HepG2 (cell line): ENCODE measurements around the gene ENG. TPM values are rescaled to one million over a fixed set of nuclear protein-coding genes. Genes with fewer than 3 reads are reported as not detected.

Experiments
- HOXA9 ChIP-seq: sonication (generic); formaldehyde crosslinking; IDR thresholded peaks from 2 replicates; pipeline ENCODE4 v1.8.1; 2022; ENCODE audit warnings: missing genetic modification reagents, mild to moderate bottlenecking, moderate library complexity, borderline replicate concordance
- MAZ ChIP-seq, 2 experiments: sonication (generic) in 1 of 2; formaldehyde crosslinking in 1 of 2; IDR thresholded peaks; 2 replicates each; pipeline versions ENCODE4 v1.5.0 to v1.6.1; 2012 to 2020; ENCODE audit warnings: low read depth in 2 of 2, mild to moderate bottlenecking in 2 of 2, borderline replicate concordance in 1 of 2, improper control_type of control experiment in 1 of 2, low read length in 1 of 2, missing genetic modification reagents in 1 of 2, moderate library complexity in 1 of 2
- NFAT5 ChIP-seq: sonication (generic); formaldehyde crosslinking; IDR thresholded peaks from 2 replicates; pipeline ENCODE4 v1.4.0; 2020; ENCODE audit warnings: missing genetic modification reagents
- NFRKB ChIP-seq: fragments of 450-650 bp; IDR thresholded peaks from 2 replicates; pipeline ENCODE4 v1.6.1; 2017
- PAF1 ChIP-seq: IDR thresholded peaks from 2 replicates; pipeline ENCODE4 v1.6.1; 2016; ENCODE audit warnings: missing genetic modification reagents, missing compliant biosample characterization
- PPARG ChIP-seq: conservative IDR thresholded peaks from 2 replicates; pipeline ENCODE4 v1.6.1; 2016; ENCODE audit warnings: missing biosample characterization, missing genetic modification reagents
- PRMT3 ChIP-seq: sonication (generic); formaldehyde crosslinking; IDR thresholded peaks from 2 replicates; pipeline ENCODE4 v1.8.1; 2022; ENCODE audit warnings: low read depth, mild to moderate bottlenecking, moderate library complexity, missing genetic modification reagents, borderline replicate concordance
- RARG ChIP-seq: sonication (generic); formaldehyde crosslinking; IDR thresholded peaks from 2 replicates; pipeline ENCODE4 v1.4.0; 2020; ENCODE audit warnings: low read depth, mild to moderate bottlenecking, missing genetic modification reagents
- RNF219 ChIP-seq: sonication (generic); formaldehyde crosslinking; IDR thresholded peaks from 2 replicates; pipeline ENCODE4 v1.5.0; 2020; ENCODE audit warnings: mild to moderate bottlenecking, missing genetic modification reagents
- SP5 ChIP-seq: IDR thresholded peaks from 2 replicates; pipeline ENCODE4 v1.6.1; 2016; ENCODE audit warnings: low read depth, borderline replicate concordance
- SRSF9 ChIP-seq: fragments of 200-400 bp; formaldehyde crosslinking; IDR thresholded peaks from 2 replicates; pipeline ENCODE4 v1.6.1; 2018; ENCODE audit warnings: borderline replicate concordance, mild to moderate bottlenecking, low read depth, low read length; ENCODE audit not compliant: insufficient read depth, poor library complexity, severe bottlenecking
- ZBTB1 ChIP-seq: sonication (generic); formaldehyde crosslinking; IDR thresholded peaks from 2 replicates; pipeline ENCODE4 v1.4.0; 2020; ENCODE audit warnings: missing genetic modification reagents, borderline replicate concordance
- ZBTB21 ChIP-seq: sonication (generic); formaldehyde crosslinking; IDR thresholded peaks from 2 replicates; pipeline ENCODE4 v1.4.0; 2020; ENCODE audit warnings: missing genetic modification reagents
- ZBTB46 ChIP-seq: sonication (generic); formaldehyde crosslinking; IDR thresholded peaks from 2 replicates; pipeline ENCODE4 v1.4.0; 2020; ENCODE audit warnings: mild to moderate bottlenecking, missing genetic modification reagents, borderline replicate concordance
- ZFP36L1 ChIP-seq: sonication (generic); formaldehyde crosslinking; IDR thresholded peaks from 2 replicates; pipeline ENCODE4 v1.8.0; 2022; ENCODE audit warnings: mild to moderate bottlenecking, missing genetic modification reagents, moderate library complexity
- ZNF138 ChIP-seq: sonication (generic); formaldehyde crosslinking; IDR thresholded peaks from 2 replicates; pipeline ENCODE4 v1.5.0; 2020; ENCODE audit warnings: mild to moderate bottlenecking, low read depth, missing genetic modification reagents
- ZNF639 ChIP-seq: conservative IDR thresholded peaks from 2 replicates; pipeline ENCODE4 v1.6.1; 2018; ENCODE audit warnings: missing genetic modification reagents
- polyA plus RNA-seq, 8 experiments: library from polyadenylated mRNA; depleted of rRNA in 3 of 8; stranded (reverse) in 7 of 8; unstranded in 1 of 8; fragments of >200 nt; fragmentation: Illumina TruSeq in 4 of 8; extraction: Trizol in 4 of 8; gene quantifications; 2 replicates each; pipeline versions ENCODE4 v1.2.1 to v1.2.3, GENCODE V29; 2011 to 2016; ENCODE audit warnings: low read depth in 4 of 8, missing spikeins in 1 of 8, mixed read lengths in 1 of 8; ENCODE audit not compliant: insufficient read depth in 1 of 8
- total RNA-seq, 5 experiments: library from RNA; depleted of rRNA; stranded (reverse); fragments of >200 nt; fragmentation: Illumina TruSeq; extraction: Trizol; gene quantifications; 2 replicates each; pipeline ENCODE4 v1.2.3, GENCODE V29; 2016; ENCODE audit warnings: low read depth in 1 of 5

ENG gene
- total and polyA plus RNA-seq, 2 of the 13 experiments (the other 11 are each of a cell fraction or from before 2014, with no cell fraction given): 0.02 to 1.1 TPM

GRCh38 chr9:127802576-127803443 lies 51.6 kb downstream of the ENG start, which contains the start of gene FPGS (continued):
- 0 out of 2 replicates have a peak, but pooled peaks have one; percentile 29 for TF ChIP-seq NFAT5 (CRISPR knock-in tag)
- peak; percentile 67; the same call in 1 of the 2 replicates for TF ChIP-seq HOXA9 (CRISPR knock-in tag)
- TF ChIP-seq ZBTB46: no peak
- no peak for TF ChIP-seq MAZ (IDR thresholded peaks at IDR 0.05; ENCODE audit: borderline replicate concordance, low read depth, low read length)
- TF ChIP-seq MAZ (CRISPR knock-in tag; IDR thresholded peaks at IDR 0.05; ENCODE audit: low read depth): peak; percentile 89
- no peak for TF ChIP-seq SRSF9
- TF ChIP-seq ZBTB1 (CRISPR knock-in tag): no peak
- TF ChIP-seq ZBTB21 (CRISPR knock-in tag): no peak
- no peak for TF ChIP-seq RNF219 (CRISPR knock-in tag)
- no peak for TF ChIP-seq NFRKB
- TF ChIP-seq RARG: no peak
- TF ChIP-seq PAF1: no peak
- peak; percentile 83; the same call in 1 of the 2 replicates for TF ChIP-seq PRMT3 (CRISPR knock-in tag)
- TF ChIP-seq ZNF138 (CRISPR knock-in tag): peak; percentile 53; the same call in 1 of the 2 replicates
- TF ChIP-seq ZNF639 (CRISPR knock-in tag): 0 out of 2 replicates have a peak, but pooled peaks have one; percentile 29
- TF ChIP-seq SP5 (CRISPR knock-in tag): no peak; the same call in 1 of the 2 replicates
- no peak for TF ChIP-seq PPARG (CRISPR knock-in tag)
- TF ChIP-seq ZFP36L1: peak; percentile 64; the same call in 1 of the 2 replicates
